NCI-H1092 treated with DMSO at 0.1 percent for 48 hours (cell line): Measurements from ENCODE around the gene DYRK1A.

ENCODE experiments used
- DNase-seq: peaks from one replicate; lab custom pipeline; 2025; lab: John Stamatoyannopoulos, UW

DYRK1A gene

GRCh38 chr21:37385179-37385765 lies 18.7 kb downstream of the DYRK1A start:
- no peak for DNase-seq

GRCh38 chr21:37386151-37386550 lies 19.6 kb downstream of the DYRK1A start:
- DNase-seq = no peak

DNA sequence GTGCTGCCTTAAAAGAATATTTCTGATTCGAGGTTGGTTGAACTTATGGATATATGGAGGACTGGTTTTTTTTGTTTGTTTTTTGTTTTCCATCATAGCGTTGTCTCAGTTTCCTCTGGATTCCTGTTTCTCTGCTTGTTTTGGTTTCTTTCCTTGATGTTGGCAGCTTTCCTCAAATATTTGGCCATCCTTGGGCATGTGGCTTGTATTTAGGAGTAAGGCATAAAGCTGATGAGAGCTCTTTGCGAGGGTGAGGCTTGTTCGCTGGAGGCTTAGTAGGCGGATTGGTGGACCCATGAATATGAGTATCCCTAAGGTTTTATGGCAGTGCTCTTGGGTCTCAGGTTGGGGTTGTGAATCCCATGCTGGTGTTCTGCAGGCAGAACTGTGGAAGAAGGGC lies 22.9 kb downstream of the DYRK1A start:
- no peak for DNase-seq

DNA sequence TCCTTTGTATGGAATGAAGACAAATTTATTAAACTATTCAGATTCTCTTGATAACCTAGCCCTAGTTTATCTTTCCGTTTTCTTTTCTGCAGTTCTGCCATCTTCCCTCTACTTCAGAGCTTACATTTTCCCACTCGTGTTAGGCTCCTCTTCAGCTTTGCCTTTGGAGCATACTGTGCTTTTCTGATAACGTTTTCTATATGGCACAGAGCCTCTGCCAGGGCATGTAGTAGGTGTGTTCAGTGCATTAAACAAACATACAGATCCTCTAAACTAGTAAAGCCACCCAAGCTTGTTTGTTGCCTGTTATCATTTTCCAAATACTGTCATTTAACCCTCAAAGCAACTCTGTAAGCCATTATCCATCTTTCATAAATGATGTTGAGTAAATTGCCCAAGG lies 25.1 kb downstream of the DYRK1A start:
- no peak for DNase-seq

DNA sequence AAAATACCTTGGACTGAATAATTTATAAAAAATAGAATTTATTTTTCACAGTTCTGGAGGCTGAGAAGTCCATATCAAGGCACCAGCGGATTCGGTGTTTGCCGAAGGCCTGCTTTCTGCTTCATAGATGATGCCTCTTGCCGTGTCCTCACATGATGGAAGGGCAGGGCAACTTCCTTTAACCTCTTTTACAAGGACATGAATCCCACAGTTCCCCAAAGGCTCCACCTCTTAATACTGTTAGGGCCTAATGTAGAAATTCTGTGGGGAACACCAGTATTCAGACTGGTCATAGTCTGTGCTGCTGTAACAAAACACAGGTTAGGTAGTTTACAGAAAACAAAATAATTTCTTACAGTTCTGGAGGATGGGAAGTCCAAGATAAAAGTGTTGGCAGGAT lies 25.9 kb downstream of the DYRK1A start:
- no peak for DNase-seq

- DNase-seq = no peak
These were observed 26.5 kb downstream of the DYRK1A start for GRCh38 chr21:37393030-37393429.

DNA sequence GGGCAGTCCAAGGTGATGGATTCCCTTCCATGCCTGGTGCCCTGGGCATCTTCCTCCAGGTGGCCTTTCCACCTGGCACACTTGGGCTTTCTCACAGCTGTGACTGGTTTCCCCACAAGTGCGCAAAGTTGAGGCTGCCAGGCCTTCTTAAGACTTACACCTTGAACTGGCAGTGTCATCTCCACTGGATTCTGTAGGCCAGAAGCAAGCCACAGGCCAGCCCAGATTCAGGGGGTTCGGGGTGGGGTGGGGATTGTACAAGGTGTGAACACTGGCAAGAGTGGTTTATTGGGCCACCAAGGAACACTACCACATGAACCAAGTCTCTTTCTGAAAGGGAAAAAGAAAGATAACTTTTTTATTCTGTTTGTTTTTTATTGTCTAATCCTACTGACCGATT lies 27.2 kb downstream of the DYRK1A start:
- no peak for DNase-seq

DNA sequence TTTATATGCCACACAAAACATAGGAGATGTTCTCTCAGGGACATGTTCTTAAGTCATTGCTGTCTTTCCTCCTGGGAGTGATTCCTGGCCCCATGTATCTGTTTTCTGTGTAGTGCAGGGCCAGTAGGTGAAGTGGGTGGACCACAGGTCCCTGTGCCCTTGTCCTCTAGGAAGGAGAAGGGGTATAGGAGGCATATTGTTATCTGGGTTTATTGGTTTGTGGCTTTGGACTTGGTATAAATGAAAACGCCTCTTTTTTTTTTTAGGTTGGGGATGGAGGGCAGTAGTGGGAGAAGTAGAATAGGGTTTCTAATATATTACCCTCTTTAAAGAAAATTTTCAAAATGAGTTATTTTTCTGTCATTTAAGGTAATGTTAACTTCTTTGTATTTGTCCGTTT lies 29.4 kb downstream of the DYRK1A start:
- DNase-seq = no peak

- no peak for DNase-seq
These were observed 30.3 kb downstream of the DYRK1A start for GRCh38 chr21:37396855-37397254.

DNA sequence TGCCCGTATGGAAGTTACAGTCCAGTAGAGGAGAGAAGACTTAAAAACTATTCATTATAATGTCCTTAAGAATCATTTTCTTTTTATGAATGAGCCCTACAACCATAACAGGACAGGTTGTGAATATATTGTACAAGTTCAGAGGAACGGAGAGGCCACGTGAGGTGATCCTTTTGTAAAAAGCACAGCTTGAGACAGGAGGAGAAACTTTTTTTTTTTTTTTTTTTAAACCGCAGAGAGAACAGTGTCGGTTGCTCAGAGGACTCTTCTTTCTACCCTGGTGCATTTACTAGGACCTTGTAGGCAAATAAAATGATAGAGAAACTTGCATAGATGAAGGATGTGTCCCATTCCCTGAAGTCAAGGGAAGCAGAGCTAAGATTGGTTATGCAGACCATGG lies 32.1 kb downstream of the DYRK1A start:
- no peak for DNase-seq

GRCh38 chr21:37402251-37402867 lies 35.8 kb downstream of the DYRK1A start:
- no peak for DNase-seq

- DNase-seq = no peak
These were observed 39.1 kb downstream of the DYRK1A start for GRCh38 chr21:37405629-37406028.

- no peak for DNase-seq
These were observed 41.3 kb downstream of the DYRK1A start for GRCh38 chr21:37407719-37408420.

GRCh38 chr21:37408464-37409193 lies 42.1 kb downstream of the DYRK1A start:
- DNase-seq = no peak

- DNase-seq = no peak
These were observed 44.1 kb downstream of the DYRK1A start for GRCh38 chr21:37410639-37411038.

DNA sequence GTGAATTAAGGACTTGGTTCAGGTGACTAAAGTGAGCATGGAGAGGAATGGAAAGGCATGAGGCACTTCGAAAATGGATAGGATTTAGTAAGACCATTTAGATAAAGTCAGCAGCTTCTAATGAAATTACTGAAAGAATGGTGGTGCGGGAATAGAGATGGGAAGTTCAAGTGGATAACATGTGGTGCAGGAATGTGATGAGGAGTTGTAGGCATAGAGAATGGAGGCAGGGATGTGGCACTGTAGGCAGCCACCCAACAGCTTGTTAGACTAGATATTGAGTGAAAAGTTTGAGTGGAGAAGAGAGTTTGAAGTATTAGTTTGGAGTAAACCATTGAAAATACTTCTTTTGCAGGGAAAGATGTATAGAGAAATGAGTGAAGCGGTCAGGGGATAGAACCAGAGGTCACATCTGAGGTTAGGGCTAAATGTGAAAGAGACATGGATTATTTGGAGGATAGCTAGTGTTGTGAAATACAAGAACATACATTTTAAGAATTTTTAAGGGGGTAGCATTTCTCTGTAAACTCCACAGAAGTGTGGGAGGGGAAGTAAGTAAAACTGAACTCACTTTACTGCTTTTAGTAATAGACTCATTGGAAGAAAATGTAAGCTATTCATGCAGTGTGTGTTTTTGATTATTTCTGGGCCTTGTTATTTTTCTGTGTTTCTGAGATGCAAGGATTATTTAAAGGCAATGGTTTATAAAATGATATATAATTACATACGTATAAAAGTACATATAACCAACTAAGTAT lies 46.2 kb downstream of the DYRK1A start:
- DNase-seq = no peak

DNA sequence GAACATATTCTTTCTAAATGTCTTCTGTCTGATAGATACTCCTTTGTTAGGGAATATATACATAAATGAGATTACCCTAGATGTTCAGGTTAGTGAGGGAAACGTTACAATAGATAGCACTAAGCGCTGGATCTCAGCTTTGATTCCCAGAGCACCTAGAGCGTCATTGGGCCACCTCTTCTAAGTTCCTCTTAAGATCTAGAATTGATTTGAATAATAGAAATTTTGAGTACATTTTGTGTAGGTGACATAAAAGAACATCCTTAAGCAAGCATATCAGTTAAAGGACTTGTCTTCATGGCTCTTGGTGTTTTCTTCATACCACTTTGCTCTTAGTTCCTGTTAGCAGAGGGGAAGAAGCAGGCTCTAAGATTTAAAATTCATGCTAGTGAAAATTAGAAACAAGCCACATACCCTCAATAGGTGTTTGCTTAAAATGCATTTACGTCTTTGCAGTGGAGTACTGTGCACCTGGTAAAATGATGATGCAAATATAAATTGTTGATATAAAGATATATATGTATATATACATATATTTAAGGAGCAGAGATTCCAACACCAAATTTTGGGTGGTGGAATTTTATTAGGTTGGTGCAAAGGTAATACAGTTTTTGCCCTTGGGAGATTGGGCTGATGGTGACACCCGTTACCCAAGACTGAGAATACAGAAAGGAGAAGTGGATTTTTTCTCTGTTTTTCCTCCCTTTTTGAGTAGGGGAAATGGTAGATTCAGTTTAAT lies 47.1 kb downstream of the DYRK1A start:
- no peak for DNase-seq

DNA sequence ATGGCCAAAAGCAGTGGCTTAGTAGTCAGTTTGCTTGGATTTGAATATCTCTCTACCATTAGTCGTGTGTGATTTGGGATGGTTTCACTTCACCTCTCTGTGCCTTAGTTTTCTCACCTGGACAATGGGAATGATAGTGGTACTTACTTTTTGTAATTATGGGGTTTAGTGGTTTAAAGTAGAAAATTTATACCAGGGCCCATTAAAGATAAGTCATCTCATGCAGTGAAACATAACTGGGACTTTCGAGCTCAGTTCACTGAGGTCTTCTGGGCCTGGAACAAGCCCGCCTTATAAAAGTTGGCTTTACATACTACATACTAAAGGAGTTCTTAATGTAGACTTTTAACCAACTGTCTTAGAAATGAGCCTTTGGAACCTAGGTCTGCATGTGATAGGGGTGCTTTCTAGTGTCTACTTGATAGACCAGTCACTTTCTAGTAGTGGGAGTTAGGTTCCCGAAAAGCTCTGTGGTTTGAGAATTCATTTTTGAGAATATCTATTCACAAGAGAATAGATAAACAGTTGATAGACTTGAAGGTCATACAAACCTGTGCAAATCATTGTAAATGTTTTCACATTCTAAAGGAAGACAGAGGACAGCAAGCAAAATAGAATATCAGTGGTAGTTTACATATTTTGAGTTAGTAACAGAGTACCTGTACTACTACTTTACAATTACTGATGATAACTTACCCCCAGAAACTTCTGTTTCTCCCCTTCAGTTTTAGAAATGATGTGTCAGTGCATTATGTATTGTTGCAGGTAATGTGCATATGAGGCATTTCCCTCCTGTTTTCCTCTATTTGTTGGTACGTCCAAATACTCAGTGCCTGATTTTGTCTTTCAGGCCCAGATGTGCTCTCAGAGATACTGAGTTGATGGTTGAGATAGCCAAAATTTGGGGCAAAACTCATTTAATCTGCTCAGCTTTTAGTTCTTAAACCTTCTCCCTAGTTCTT lies 48.0 kb downstream of the DYRK1A start:
- no peak for DNase-seq

GRCh38 chr21:37415939-37416338 lies 49.4 kb downstream of the DYRK1A start:
- DNase-seq = no peak

- DNase-seq = no peak
These were observed 50.3 kb downstream of the DYRK1A start for GRCh38 chr21:37416914-37417313.
